ENCODE data around the gene AP2A2. TPM values are rescaled to one million over a fixed set of nuclear protein-coding genes. Genes with fewer than 3 reads are reported as not detected.

Gene AP2A2
- total and polyA plus RNA-seq, 11 donors, result 20.4 to 71.4 (median 36.5) TPM

DNA sequence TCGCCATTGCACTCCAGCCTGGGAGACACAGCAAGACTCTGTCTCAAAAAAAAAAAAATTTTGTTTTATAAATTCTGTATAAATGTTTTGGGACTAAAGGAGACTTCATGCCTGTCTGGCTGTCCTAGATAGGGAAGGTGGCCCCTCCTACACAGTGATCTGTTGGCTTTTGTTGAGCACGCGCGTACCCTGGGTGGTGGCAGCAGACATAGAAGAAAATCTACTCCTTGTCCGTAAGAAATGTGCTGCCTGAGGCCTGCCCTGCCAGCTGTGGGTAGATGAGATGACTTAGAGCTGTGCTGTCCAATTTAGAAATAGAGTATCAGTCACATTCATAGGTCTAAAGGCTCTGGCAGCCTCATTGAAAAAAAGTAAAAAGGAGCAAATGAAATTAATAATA, 37.0 kb downstream of the AP2A2 start:
- intact Hi-C loops (cut with DNase I), result no loop called here
- Histone ChIP-seq H3K36me3 (peaks cover 0 to 57% (median 42%) of the 10 kb centered on the region in 9 donors), H3K4me1 (peaks cover 0 to 19% (median 6%) of the 10 kb centered on the region in 12 donors), H3K4me3 (no peak overlapping the region), H3K27ac (no peak overlapping the region), H3K27me3 (no peaks in the 10 kb centered on the region), H3K9me3 (no peaks in the 10 kb centered on the region)
- TF ChIP-seq, protein P1, sequence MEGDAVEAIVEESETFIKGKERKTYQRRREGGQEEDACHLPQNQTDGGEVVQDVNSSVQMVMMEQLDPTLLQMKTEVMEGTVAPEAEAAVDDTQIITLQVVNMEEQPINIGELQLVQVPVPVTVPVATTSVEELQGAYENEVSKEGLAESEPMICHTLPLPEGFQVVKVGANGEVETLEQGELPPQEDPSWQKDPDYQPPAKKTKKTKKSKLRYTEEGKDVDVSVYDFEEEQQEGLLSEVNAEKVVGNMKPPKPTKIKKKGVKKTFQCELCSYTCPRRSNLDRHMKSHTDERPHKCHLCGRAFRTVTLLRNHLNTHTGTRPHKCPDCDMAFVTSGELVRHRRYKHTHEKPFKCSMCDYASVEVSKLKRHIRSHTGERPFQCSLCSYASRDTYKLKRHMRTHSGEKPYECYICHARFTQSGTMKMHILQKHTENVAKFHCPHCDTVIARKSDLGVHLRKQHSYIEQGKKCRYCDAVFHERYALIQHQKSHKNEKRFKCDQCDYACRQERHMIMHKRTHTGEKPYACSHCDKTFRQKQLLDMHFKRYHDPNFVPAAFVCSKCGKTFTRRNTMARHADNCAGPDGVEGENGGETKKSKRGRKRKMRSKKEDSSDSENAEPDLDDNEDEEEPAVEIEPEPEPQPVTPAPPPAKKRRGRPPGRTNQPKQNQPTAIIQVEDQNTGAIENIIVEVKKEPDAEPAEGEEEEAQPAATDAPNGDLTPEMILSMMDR (IDR thresholded peaks at IDR 0.05), result no peak
- TF ChIP-seq POLR2A (IDR thresholded peaks at IDR 0.05), result no peak
- DNase-seq, result no peak
- no peak for ATAC-seq
- 94 to 97% (median 97%) methylated on average over 5 of the region's 5 CpGs for WGBS, 4 donors

DNA sequence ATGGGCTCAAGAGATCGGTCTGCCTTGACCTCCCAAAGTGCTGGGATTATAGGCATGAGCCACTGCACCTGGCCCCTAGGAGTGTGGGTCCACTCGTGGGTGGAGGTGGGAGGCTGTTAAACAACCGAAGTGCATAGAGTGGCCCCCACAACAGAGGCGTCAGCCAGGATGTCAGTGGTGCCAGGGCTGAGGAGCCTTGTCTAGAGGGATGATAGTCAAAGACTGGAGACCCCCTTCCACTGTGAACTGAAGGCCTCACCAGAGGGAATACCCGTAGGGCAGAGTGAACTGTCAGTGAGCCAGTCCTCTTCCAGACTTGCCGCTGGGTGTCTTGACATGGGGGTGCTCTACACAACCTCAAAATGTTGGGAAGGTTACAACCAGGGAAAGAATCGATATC, 38.2 kb downstream of the AP2A2 start:
- Histone ChIP-seq H3K9me3 (no peaks in the 10 kb centered on the region), H3K27ac (no peak overlapping the region), H3K36me3 (peaks cover 0 to 51% (median 42%) of the 10 kb centered on the region in 9 donors), H3K4me1 (peaks cover 0 to 22% (median 6%) of the 10 kb centered on the region in 12 donors), H3K27me3 (no peaks in the 10 kb centered on the region), H3K4me3 (no peak overlapping the region)
- TF ChIP-seq POLR2A (IDR thresholded peaks at IDR 0.05), result no peak
- TF ChIP-seq, protein P1 (IDR thresholded peaks at IDR 0.05), result no peak
- ATAC-seq (no peak), DNase-seq (peak in 1 of 5 donors; percentile 16)
- 96 to 98% (median 96%) methylated on average over 6 to 7 of the region's 7 CpGs for WGBS, 4 donors
- intact Hi-C loops (cut with DNase I), result no loop called here

DNA sequence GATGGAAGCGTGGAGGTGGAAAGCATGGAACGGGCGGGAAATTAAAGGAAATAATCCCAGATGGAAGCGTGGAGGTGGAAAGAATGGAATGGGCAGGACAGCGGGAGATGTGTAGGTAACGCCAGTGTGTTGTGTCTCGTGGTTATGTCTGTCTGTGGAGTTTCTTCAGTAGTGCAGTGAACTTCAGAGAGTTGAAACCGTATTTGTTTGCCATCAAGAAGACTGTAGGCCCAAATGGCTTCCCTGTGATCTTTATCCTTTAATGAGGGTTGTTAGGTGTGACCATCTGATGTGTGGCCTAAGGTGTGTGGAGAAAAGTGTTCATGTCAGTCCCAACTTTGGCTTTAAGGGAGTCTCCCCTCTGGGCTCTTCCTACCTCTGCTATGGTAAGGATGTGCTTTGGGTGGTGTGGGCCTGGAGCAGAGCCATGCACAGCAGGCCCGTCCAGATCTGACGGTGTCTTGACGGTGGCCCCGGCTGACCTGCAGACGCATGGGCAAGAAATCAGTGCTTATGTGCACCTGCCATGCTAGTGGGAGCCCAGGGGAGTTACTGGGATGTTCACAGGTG, 39.6 kb downstream of the AP2A2 start:
- TF ChIP-seq, protein P1 (IDR thresholded peaks at IDR 0.05), result no peak
- no peak for TF ChIP-seq POLR2A (IDR thresholded peaks at IDR 0.05)
- ATAC-seq (no peak), DNase-seq (no peak)
- no peak overlapping the region for H3K4me3 ChIP-seq
- no peaks in the 10 kb centered on the region for H3K27me3 ChIP-seq
- intact Hi-C loops (cut with DNase I), result loop anchor here in 1 of 10 donors (5.0 kb wide), 1 partner anchor 38 kb away; the partner anchor contains the start of gene AP2A2
- H3K4me1 ChIP-seq, result peaks cover 0 to 22% (median 6%) of the 10 kb centered on the region in 12 donors
- WGBS, 4 donors, result 81 to 91% (median 85%) methylated on average over 13 of the region's 13 CpGs
- H3K9me3 ChIP-seq, result no peaks in the 10 kb centered on the region
- H3K36me3 ChIP-seq, result peaks cover 0 to 48% (median 33%) of the 10 kb centered on the region in 9 donors
- no peak overlapping the region for H3K27ac ChIP-seq

GRCh38 chr11:967995-968751, 42.5 kb downstream of the AP2A2 start:
- peaks cover 0 to 22% (median 6%) of the 10 kb centered on the region in 12 donors for H3K4me1 ChIP-seq
- TF ChIP-seq, protein P1 (IDR thresholded peaks at IDR 0.05), result no peak
- peaks cover 0 to 54% (median 35%) of the 10 kb centered on the region in 9 donors for H3K36me3 ChIP-seq
- H3K9me3 ChIP-seq, result no peaks in the 10 kb centered on the region
- WGBS, 4 donors, result 77 to 81% (median 79%) methylated on average over 30 to 31 of the region's 31 CpGs
- H3K27me3 ChIP-seq, result no peaks in the 10 kb centered on the region
- no peak overlapping the region for H3K27ac ChIP-seq
- ATAC-seq, result no peak
- DNase-seq, result no peak
- intact Hi-C loops (cut with DNase I), result loop anchor here in 1 of 10 donors (5.0 kb wide), 1 partner anchor 41 kb away; the partner anchor contains the start of gene AP2A2
- H3K4me3 ChIP-seq, result no peak overlapping the region
